Measurements from ENCODE around the gene LSP1. TPM values are rescaled to one million over a fixed set of nuclear protein-coding genes. Genes with fewer than 3 reads are reported as not detected.

Gene LSP1
- total RNA-seq, 2 experiments from 2014 or later, result 228 to 232 TPM

DNA sequence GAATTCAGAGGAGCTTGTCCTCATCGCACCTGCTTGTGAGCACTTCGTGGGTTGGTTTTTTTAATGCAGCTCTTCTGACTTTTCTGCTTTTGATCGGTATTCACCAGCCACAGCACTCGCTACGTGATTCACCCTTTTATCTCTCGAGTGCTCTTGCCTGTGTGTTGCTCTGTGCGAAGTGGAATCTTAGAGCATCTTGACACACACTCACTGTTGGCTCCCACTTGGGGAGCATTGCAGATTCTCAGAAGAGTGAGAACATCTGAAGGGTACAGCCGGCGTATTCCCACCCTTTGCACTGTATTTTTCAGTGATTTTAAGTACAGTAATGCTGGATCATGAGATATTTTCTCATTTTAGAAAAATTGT, 77.6 kb downstream of the LSP1 start:
- ChIA-PET POLR2A (interaction anchor here (0.7 kb wide), 1 partner anchor 76 kb away, joined by 3 read pairs; no protein-coding TSS in a partner anchor), CTCF (no interaction called here)
- H3K27ac Mint-ChIP-seq, result no peak overlapping the region
- Histone ChIP-seq H3K4me1 (ENCODE audit: insufficient read depth, low read length) (peaks cover 6% of the 10 kb centered on the region), H3K27me3 (ENCODE audit: control insufficient read depth in 1 of 2, insufficient read depth in 2 of 2, low read length in 2 of 2) (no peaks in the 10 kb centered on the region), H3K36me3 (ENCODE audit: insufficient read depth, low read length) (no peaks in the 10 kb centered on the region), H3K4me3 (ENCODE audit: low read length) (no peak overlapping the region), H3K27ac (ENCODE audit: low read depth in 1 of 2, low read length in 2 of 2) (no peak overlapping the region), H3K9me3 (ENCODE audit: control insufficient read depth in 1 of 2, insufficient read depth in 1 of 2, low read length in 2 of 2) (no peaks in the 10 kb centered on the region)
- peak; percentile 63 for ATAC-seq (ENCODE audit: poor library complexity)
- no peaks in the 10 kb centered on the region for H3K9me3 Mint-ChIP-seq
- H3K4me1 Mint-ChIP-seq (ENCODE audit: low read depth), result no peaks in the 10 kb centered on the region
- no peaks in the 10 kb centered on the region for H3K27me3 Mint-ChIP-seq
- TF ChIP-seq, protein P1, sequence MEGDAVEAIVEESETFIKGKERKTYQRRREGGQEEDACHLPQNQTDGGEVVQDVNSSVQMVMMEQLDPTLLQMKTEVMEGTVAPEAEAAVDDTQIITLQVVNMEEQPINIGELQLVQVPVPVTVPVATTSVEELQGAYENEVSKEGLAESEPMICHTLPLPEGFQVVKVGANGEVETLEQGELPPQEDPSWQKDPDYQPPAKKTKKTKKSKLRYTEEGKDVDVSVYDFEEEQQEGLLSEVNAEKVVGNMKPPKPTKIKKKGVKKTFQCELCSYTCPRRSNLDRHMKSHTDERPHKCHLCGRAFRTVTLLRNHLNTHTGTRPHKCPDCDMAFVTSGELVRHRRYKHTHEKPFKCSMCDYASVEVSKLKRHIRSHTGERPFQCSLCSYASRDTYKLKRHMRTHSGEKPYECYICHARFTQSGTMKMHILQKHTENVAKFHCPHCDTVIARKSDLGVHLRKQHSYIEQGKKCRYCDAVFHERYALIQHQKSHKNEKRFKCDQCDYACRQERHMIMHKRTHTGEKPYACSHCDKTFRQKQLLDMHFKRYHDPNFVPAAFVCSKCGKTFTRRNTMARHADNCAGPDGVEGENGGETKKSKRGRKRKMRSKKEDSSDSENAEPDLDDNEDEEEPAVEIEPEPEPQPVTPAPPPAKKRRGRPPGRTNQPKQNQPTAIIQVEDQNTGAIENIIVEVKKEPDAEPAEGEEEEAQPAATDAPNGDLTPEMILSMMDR (IDR thresholded peaks at IDR 0.05), result no peak
- no peak overlapping the region for H3K4me3 Mint-ChIP-seq
- intact Hi-C loops (cut with DNase I, micrococcal nuclease), result no loop called here
- no peaks in the 10 kb centered on the region for H3K36me3 Mint-ChIP-seq (ENCODE audit: low read depth)
- peak in 1 of 14 experiments; percentile 23 for DNase-seq

DNA sequence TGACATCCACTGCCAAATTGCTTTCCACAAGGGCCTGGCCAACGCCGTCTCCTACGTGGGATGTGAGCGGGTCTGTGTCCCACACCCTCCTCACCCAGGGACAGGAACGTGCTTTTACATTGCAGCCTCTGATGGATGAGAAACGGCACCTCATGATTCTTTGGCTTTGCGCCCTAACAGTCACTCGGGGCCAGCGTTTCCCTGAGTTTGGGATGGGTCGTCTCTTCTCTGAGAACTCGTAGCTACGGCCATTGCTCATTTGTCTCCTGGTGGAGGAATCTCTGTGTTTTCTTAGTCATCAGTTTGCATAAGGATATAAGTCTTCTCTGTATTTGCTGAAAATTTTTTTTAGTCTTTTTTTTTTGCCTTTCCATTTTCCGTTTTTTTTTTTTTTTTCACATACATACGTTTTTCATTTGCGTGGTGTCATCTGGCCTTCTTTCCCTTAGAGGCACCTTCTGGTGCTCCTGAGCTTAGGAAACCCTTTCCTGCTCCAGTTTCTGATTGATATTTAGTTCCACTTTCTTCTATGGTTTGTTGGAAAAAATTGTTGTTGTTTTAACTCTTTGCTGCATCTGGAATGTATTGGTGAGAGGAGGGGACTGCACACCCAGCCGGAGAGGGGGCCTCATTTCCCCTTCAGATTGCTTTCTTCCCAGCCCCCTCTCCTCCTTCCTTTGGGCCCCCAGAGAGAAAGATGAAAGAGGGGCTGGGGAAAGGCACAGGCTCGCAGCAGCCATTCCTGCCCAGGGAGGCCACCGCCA, 78.6 kb downstream of the LSP1 start:
- Mint-ChIP-seq H3K4me1 (ENCODE audit: low read depth) (no peaks in the 10 kb centered on the region), H3K36me3 (ENCODE audit: low read depth) (no peaks in the 10 kb centered on the region), H3K4me3 (no peak overlapping the region), H3K27ac (no peak overlapping the region), H3K9me3 (no peaks in the 10 kb centered on the region), H3K27me3 (no peaks in the 10 kb centered on the region)
- intact Hi-C loops (cut with DNase I, micrococcal nuclease), result no loop called here
- Histone ChIP-seq H3K27me3 (ENCODE audit: control insufficient read depth in 1 of 2, insufficient read depth in 2 of 2, low read length in 2 of 2) (no peaks in the 10 kb centered on the region), H3K4me1 (ENCODE audit: insufficient read depth, low read length) (peaks cover 6% of the 10 kb centered on the region), H3K9me3 (ENCODE audit: control insufficient read depth in 1 of 2, insufficient read depth in 1 of 2, low read length in 2 of 2) (no peaks in the 10 kb centered on the region), H3K36me3 (ENCODE audit: insufficient read depth, low read length) (no peaks in the 10 kb centered on the region), H3K27ac (ENCODE audit: low read depth in 1 of 2, low read length in 2 of 2) (no peak overlapping the region), H3K4me3 (ENCODE audit: low read length) (no peak overlapping the region)
- no peak for DNase-seq
- ATAC-seq (ENCODE audit: poor library complexity), result no peak
- TF ChIP-seq, protein P1 (IDR thresholded peaks at IDR 0.05), result no peak
- ChIA-PET CTCF (interaction anchor here (1.2 kb wide), 1 partner anchor 80 kb away, joined by 3 read pairs; no protein-coding TSS in a partner anchor), POLR2A (no interaction called here)

DNA sequence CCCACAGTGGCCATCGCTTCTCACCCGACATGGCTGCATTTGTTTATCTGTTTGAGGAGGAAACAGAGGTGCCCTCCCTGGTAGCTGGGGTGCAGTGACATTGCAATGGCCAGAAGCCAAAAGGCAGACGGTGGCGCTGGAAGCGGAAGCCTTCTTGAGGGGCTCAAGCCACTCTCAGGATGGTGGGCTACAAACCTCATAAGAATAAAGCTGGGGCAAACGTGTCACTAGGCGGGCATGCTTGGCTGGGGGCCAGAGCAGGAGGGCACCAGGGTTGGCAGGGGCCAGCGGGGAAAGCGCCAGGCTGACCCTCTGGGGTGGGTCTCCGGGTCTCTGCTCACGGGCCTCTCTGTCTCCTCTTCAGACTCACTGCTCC, 79.2 kb downstream of the LSP1 start:
- no peaks in the 10 kb centered on the region for H3K36me3 Mint-ChIP-seq (ENCODE audit: low read depth)
- intact Hi-C loops (cut with DNase I, micrococcal nuclease), result no loop called here
- no peaks in the 10 kb centered on the region for H3K36me3 ChIP-seq (ENCODE audit: insufficient read depth, low read length)
- H3K4me3 ChIP-seq (ENCODE audit: low read length), result no peak overlapping the region
- H3K27ac Mint-ChIP-seq, result no peak overlapping the region
- H3K9me3 ChIP-seq (ENCODE audit: control insufficient read depth in 1 of 2, insufficient read depth in 1 of 2, low read length in 2 of 2), result no peaks in the 10 kb centered on the region
- ATAC-seq (ENCODE audit: poor library complexity) (no peak), DNase-seq (no peak)
- H3K4me3 Mint-ChIP-seq, result no peak overlapping the region
- H3K27ac ChIP-seq (ENCODE audit: low read depth in 1 of 2, low read length in 2 of 2), result no peak overlapping the region
- ChIA-PET POLR2A (no interaction called here), CTCF (interaction anchor here (1.2 kb wide), 1 partner anchor 81 kb away, joined by 3 read pairs; no protein-coding TSS in a partner anchor)
- H3K4me1 ChIP-seq (ENCODE audit: insufficient read depth, low read length), result peaks cover 6% of the 10 kb centered on the region
- H3K27me3 ChIP-seq (ENCODE audit: control insufficient read depth in 1 of 2, insufficient read depth in 2 of 2, low read length in 2 of 2), result no peaks in the 10 kb centered on the region
- H3K4me1 Mint-ChIP-seq (ENCODE audit: low read depth), result no peaks in the 10 kb centered on the region
- no peaks in the 10 kb centered on the region for H3K27me3 Mint-ChIP-seq
- H3K9me3 Mint-ChIP-seq, result no peaks in the 10 kb centered on the region
- TF ChIP-seq, protein P1 (IDR thresholded peaks at IDR 0.05), result no peak
